ENCODE measurements around the gene YIPF3.

- TF ChIP-seq CTCF (IDR thresholded peaks at IDR 0.05; ENCODE audit: low read depth, low read length) (no peak), EZH2phosphoT487 (IDR thresholded peaks at IDR 0.05; ENCODE audit: low read depth) (no peak)
Measured at GRCh38 chr6:43475516-43475915, 41.2 kb downstream of the YIPF3 start.

All from OCI-LY3 (cell line).